ENCODE results near the gene CEP68.
A peak's percentile ranks its signal among the peaks of the same experiment; 100 is the strongest.
"Not testable (repeated sequence)": the region's sequence is repeated elsewhere in the genome, so short reads cannot be mapped to it uniquely, and the experiment has no call there.

The CEP68 gene, protein sequence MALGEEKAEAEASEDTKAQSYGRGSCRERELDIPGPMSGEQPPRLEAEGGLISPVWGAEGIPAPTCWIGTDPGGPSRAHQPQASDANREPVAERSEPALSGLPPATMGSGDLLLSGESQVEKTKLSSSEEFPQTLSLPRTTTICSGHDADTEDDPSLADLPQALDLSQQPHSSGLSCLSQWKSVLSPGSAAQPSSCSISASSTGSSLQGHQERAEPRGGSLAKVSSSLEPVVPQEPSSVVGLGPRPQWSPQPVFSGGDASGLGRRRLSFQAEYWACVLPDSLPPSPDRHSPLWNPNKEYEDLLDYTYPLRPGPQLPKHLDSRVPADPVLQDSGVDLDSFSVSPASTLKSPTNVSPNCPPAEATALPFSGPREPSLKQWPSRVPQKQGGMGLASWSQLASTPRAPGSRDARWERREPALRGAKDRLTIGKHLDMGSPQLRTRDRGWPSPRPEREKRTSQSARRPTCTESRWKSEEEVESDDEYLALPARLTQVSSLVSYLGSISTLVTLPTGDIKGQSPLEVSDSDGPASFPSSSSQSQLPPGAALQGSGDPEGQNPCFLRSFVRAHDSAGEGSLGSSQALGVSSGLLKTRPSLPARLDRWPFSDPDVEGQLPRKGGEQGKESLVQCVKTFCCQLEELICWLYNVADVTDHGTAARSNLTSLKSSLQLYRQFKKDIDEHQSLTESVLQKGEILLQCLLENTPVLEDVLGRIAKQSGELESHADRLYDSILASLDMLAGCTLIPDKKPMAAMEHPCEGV

DNA sequence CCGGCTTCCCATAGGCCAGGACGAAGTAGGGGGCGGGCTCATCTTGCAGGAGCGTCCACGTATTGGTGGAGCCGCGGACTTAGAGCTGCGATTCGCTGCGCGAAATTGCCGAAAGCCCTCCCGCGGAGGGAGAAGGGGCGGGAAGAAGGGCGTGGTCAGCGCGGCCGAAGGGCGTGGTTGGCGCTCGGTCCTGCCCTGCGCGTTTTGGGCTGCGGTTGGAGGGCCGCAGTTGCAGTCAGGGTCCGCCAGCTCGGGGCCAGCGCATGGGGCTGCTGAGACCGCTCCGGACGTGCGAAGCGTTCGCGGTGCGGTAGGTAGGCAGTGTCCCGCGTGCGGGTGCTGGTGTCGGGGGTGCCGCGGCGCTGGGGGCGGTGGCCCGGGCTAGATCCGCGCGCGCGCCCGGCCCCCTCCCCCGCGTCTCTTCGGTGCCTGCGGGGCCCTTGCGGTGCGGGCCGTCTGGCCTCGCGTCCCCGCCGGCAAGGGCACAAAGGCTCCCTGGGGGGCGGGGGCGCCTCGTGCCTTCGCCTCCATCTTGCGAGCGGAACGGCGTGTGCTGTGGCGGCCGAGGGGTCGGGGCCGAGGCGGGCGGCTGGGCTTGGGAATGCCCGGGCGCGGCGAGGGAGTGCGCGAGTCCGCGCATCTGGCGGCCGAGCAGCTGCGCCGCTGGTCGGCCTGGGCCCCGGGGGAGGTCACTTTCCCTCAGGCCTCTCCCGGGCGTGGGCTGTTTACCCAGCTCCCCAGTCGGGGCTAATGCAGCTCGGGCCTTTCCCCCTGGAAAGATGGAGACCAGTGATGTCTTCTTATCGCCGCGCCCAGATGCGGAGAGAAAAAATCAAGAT, at the start of gene CEP68:
CEP68 (plus strand) TSS at position 202 of the 839 bp plus-strand sequence. CDS start 13,029 bp downstream, outside the sequence.
- DNase-seq (ENCODE audit: low spot score) = peak; percentile 97

DNA sequence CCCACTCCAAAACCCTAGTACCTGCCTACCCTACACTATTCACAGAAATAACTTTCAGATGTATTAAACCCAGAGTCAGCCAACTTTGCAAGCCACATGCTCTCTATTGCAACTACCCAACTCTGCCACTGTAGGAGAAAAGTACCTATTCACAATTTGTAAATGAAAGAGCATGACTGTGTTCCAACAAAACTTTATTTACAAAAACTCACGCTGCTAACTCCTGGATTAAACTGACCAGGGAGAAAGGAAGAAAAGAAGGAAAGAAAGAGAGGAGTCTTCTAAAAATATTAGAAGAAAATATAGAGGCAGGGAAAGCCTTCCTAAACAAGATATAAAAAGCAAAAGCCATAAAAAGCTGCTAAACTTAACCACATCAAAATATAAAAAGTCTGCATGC, 42.4 kb upstream of the CEP68 start:
- DNase-seq (ENCODE audit: low spot score) = no peak

DNA sequence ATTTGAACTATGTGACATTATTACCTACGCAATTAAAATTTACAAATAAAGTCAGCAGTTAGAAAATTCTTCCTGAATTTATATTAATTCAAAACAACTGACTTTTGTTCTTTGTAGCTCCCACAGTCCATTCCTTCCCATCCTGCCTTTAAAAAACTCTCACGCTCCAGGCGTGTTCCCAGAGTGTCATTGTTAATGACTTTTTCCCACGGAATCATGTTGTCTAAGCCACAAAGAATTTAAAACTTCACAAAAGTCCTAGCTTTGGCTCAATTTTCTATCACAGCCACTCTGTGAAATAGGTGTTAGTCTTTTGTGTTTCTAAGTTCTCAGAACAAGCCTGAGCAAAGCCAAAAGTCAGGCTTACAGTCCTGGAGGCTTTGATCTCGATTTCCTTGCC, 40.5 kb upstream of the CEP68 start:
- DNase-seq (ENCODE audit: low spot score) = no peak

DNA sequence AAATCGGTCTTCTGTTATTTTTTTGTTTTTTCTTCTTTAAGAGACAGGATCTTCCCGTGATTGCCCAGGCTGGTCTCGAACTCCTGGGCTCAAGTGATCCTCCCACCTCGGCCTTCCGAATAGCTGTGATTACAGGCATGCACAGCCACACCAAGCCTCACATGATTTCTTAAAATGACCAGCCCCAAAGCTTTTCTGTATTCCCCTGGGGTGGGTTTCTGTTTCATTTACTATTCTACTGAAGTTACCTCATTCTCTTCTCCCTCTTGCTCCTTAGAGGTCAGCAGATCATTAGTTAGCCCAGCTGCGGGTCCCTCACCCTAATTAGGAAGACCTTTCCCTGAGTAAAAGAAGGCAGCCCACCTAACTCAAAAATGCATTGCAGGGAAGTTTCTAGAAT, 39.4 kb upstream of the CEP68 start:
- DNase-seq (ENCODE audit: low spot score) = no peak

DNA sequence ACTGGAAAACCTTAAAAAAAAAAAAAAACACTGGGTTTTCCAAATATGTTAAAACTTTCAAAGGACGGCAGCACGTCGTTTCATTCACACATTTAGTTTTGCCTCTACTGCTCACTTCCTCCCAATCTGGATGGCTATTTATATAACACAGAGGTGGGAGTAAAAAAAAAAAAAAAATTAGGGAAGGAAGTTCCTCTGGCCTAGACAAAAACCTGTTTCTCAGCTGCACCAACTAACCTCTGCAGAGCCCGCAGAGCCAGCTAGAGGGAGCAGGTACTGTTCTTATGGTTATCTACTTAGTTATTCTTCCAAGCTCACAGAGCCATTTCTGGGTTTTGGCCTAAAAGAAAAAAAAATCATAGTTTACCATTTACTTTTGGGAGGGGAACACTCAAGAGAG, 38.9 kb upstream of the CEP68 start:
- DNase-seq (ENCODE audit: low spot score) = no peak

DNA sequence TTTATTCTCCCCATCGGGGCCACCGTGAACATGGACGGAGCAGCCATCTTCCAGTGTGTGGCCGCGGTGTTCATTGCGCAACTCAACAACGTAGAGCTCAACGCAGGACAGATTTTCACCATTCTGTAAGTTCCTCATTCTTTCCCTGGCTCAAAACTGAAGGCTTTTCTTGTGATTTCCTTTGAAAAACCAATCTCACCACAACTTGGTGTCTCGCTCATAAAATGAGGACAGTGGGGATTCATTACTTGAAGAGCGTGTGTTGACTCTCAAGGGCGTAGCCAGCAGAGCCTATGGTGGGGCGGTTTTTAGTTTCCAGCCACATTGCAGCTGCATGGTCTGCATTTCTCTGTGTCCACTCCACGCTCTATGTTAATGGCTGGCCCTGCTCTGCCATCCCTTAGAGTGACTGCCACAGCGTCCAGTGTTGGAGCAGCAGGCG, 38.1 kb upstream of the CEP68 start:
- no peak for DNase-seq (ENCODE audit: low spot score)

DNA sequence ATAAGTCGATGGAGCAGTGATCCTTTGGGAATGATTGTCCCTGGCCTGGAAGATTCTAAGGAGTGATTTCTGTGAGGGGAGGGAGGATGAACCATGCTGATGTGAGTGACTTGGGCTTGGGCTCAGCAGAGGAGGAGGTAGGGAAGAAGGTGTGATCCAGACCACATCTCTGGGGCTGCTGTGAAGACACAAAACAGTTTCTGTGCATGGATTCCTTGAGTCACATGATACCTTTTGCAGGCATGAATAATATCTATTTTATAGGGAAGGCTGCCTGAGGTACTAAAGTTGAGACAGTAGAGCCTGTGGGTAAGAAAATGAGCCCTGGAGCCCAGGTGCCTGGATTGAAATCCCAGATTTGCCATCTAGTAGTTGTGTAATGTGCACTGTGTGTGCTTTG, 37.2 kb upstream of the CEP68 start:
- DNase-seq (ENCODE audit: low spot score) = no peak

DNA sequence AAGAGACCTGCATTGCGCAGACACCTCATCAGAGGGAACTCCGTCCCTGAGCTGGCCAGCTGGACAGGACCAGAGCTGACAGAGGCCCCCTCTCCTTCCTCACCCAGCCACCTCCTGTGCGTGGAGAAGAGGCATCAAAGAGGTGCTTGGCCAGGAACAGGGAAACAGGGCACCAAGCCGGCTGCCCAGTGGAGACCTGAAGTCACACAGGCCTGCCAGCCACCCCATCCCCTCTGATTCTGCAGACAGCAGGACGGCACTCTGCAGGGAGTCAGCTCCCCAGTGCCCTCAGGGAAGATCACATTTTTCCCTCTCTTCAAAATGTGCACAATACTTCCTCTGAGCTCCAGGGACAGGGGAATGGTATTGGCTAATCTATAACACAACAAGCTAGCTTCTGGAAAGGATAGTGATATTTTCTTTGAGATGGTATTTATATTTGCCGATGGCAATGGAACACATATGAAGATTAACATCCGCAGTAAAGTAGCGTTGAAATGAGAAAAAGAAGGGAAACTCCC, 36.5 kb upstream of the CEP68 start:
- no peak for DNase-seq (ENCODE audit: low spot score)

DNA sequence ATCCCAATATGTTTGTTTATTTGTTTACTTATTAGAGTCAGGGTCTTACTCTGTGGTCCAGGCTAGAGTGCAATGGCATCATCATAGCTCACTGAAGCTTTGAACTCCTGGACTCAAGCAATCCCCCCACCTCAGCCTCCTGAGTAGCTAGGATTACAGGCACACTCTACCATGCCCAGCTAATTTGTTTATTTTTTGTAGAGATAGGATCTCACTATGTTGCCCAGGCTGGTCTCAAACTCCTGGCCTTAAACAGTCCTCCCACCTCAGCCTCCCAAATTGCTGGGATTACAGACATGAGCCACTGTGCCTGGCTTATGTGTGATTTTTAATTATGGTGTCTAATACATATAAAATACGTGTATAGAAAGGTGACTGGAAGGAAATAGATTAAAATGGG, 36.0 kb upstream of the CEP68 start:
- DNase-seq (ENCODE audit: low spot score) = not testable (repeated sequence)

DNA sequence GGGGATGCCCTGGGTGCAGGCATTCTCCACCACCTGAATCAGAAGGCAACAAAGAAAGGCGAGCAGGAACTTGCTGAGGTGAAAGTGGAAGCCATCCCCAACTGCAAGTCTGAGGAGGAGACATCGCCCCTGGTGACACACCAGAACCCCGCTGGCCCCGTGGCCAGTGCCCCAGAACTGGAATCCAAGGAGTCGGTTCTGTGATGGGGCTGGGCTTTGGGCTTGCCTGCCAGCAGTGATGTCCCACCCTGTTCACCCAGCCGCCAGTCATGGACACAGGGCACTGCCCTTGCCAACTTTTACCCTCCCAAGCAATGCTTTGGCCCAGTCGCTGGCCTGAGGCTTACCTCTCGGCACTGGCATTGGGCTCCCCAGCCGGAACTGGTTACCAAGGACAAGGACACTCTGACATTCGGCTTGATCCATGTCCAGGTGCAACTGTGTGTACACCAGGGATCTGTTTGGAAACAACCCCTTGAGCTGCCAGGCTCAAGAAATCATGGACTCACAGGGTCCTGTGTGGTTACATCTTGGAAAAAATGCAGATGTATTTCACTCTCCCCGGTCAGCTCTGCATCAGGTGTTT, 35.2 kb upstream of the CEP68 start:
- no peak for DNase-seq (ENCODE audit: low spot score)

DNA sequence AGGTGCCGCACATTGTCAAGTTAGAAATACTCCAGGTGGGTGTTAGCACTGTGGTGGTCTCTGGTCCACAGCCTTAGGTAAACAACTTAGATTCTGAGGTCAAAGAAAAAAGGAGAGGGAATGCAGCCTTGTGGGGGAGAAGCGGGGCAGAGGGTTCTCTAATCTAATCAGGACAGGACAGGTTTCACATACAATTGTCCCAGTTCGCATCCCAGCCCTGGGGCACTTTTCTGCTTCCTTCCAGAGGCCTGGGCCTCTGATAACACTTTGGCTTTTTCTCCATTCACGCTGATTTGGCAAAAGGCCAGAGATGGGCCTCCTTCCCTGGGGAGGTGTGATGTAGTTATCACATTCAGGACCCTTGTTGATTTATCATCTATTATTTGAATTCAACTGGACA, 34.5 kb upstream of the CEP68 start:
- no peak for DNase-seq (ENCODE audit: low spot score)

DNA sequence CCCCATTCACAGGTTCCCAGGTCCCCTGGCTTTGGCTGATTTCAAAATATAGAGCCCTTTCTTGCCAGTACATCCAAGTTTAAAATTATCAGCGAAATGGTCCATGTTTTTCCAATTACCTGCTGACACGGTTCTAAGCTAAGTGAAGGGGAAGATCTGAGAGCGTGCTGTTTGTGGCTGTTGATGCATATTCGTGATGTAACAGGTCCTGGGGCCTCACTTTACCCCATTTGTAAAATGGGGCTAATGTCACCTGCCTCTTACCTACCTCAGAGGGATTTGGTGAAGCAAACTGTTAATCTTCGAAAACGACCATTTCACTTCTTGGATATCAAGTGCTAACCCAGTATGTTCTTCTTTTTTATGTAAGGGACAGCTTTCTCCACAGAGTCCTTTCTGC, 34.0 kb upstream of the CEP68 start:
- no peak for DNase-seq (ENCODE audit: low spot score)

DNA sequence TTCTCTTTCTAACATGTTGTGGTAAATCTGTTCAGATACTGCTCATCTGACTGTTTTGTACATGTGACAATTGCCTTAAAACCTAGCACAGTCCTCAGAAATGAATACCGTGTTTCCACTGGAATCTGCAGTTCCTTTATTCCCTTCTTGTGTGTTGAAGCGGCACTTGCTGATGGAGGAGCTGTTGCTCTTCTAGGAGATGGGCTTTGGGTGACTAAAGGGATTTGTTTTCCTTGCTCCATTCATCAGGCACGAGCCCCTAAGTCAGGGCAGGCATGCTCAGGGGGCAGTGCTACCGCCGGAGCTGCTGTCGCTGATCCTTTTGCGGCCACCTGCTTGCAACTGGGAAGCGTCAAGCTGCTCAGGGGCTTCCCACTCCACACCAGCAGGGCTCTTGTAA, 32.5 kb upstream of the CEP68 start:
- no peak for DNase-seq (ENCODE audit: low spot score)

DNA sequence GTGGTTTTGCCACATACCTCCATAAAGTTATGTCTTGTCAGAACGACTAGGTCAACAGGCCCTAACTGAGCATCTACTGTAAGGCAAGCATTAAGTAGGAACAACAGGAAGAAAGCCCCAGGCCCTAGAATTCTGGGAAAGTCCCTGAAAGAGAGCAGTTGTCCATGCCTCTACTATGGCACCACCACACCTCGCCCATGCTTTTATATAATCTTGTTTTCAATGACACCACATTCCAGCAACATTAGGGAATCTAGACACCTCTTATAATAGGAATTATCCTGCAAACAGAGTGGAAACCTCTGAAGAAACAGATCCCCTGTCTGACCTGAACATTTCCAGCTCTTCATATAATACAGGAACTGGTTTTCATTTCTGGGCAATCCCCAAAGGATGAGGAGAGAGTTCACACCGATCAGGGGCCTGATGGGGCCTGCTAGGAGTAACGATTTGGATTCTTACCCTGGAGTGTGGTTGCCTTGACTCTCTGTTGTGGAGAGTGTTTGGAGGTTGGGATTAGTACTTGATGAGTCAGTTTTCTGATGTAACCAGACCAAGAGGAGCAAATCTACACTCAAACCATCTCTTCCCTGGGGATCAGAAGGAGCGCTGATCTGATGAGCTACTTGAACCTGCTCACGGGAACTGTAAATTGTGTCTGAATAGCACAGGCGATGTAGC, 31.9 kb upstream of the CEP68 start:
- DNase-seq (ENCODE audit: low spot score) = peak; percentile 56

DNA sequence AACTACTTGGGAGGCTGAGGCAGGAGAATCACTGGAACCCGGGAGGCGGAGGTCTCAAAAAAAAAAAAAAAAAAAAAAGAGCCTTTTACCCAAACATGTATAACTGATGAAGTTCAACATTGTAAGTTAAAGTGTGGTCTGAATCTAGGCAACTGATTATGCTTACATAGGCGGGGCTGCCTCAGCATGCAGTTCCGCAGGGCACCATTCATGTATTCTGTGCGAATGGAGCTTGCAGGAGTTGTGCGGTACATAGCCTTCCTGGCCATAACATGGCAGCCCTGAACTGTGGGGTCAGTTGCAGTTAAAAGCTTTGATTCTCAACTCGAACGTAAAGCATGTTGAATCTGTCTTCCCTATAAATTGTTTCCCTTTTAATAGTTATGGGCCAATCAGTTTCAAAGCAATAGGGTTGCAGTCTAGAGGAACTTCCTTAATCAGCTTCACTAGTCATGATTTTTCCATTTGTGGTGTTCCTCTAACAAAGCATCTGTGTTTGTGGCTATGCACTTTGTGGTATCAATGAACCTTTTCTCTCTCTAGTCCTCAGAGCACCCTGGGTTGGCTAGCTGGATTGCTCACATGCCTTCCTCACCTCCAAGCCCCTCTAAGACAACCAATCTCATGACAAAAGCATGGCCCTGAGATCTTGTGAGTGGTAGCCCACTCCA, 30.6 kb upstream of the CEP68 start:
- no peak for DNase-seq (ENCODE audit: low spot score)

DNA sequence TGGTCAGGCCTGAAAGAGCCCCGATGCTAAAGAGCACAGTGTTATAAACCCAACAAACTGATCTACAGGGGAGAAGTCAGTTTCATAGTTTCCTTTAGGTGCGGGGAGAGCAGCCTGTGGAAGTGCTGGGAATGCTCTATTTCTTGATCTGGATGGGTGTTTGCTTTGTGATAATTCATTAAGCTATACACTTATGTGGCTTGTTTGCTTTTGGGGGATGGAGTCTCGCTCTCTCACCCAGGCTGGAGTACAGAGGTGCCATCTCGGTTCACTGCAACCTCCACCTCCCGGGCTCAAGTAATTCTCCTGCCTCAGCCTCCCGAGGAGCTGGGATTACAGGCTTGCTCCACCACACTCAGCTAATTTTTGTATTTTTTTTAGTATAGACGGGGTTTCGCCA, 30.1 kb upstream of the CEP68 start:
- no peak for DNase-seq (ENCODE audit: low spot score)

DNA sequence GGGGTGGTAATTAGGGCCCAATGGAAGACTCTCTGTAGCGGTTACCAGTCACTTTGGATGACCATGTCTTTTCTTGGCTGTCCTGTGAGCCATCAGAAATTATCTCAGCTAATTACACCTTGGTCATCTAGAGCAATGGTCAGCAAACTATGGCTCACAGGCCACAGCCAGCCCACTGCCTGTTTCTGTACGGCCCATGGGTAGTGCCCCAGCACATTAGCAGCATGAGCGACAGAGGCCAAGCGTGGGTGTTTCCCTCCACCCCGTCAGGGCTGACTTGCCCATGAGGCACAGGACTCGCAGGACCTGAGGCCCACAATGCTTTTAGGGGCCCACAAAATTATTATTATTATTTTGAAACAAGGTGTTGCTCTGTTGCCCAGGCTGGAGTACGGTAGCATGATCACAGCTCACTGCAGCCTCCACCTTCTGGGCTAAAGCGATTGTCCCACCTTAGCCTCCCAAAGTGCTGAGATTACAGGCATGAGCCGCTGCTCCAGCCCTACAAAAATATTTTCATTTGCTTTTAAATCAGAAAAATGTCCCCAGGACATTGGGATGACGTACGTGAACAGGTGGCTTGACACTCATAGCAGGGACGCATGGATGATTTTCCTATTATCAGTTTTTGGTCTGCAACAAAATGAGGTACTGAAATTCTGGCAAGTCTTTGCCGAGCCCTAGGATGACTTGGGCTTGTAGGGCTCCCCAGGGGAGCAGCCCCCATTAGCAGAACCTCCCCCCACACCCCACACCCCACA, 29.3 kb upstream of the CEP68 start:
- no peak for DNase-seq (ENCODE audit: low spot score)

DNA sequence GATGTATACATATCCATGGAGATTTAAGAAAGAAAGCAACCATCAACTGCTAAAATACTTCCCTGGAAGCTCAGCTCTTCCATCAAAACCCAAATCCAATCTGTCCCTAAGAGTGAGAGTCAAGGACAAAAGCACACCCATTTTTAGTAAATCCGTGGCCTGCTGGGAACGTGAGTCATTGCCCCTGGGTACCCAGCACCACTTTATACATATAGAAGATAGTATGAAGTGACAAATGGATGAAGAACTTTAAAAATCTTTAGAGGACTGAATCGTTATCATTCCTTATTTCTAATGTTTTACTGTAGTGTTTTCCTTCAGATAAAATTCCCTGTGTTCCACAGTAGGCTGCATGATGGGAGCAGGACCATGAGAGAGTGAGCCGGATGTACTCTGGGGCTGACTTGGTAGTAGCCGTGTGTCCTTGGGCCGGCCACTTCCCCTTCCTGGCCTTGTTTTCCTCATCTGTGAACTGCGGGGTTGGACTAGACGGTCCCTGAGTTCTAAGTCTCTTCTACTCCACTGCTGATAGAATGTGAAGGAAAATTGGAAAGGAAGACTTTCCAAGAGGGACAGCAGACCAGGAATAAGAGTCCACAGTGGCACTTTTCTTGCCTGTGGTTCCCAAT, 28.5 kb upstream of the CEP68 start:
- no peak for DNase-seq (ENCODE audit: low spot score)

All from kidney tubule cell (primary cell).